K562 (cell line): ENCODE measurements around the gene VMA21. TPM values are rescaled to one million over a fixed set of nuclear protein-coding genes. Genes with fewer than 3 reads are reported as not detected.

Experiments used
- ATAC-seq: fragments of 200-7000 bp; cut with Tn5 transposase; 3 replicates; pipeline ENCODE4 v1.9.1; 2020; ENCODE audit warnings: moderate library complexity
- BruUV-seq: library from RNA; stranded (reverse); fragments of 400-500 nt; replicated peaks from 2 replicates; lab custom pipeline; 2021; lab: Mats Ljungman, UMichigan
- CTCF ChIA-PET: fragments of 300-600 bp; formaldehyde crosslinking; extraction: SDS; loops from one replicate; lab custom pipeline; 2021; ENCODE audit warnings: low intra/inter-chr PET ratio; lab: Yijun Ruan, JAX
- POLR2A ChIA-PET: fragments of 300-600, 350-650 bp; sonication (Branson Sonifier 250); formaldehyde crosslinking; extraction: SDS; loops from one replicate; lab custom pipeline; 2021; ENCODE audit warnings: antibody characterized with exemption, inconsistent platforms; lab: Yijun Ruan, JAX
- DNase-seq, 4 experiments: peaks; one replicate each; pipeline versions ENCODE4 v3.0.0 to v3.0.0-alpha.2; 2011 to 2018; ENCODE audit warnings: low spot score in 3 of 4, mixed read lengths in 3 of 4; ENCODE audit errors: extremely low read depth in 1 of 4
- FAIRE-seq: peaks from 2 replicates; lab custom pipeline; 2011; peaks lifted over from hg19 to GRCh38; lab: Jason Lieb, UNC
- H2AFZ ChIP-seq: 2 replicates; pipeline ENCODE4 v1.6.0; 2011; ENCODE audit warnings: low read depth, low read length, control low read depth, inconsistent platforms
- H3K27ac ChIP-seq: fragments of 200-600 bp; 3 replicates; pipeline ENCODE4 v1.8.0; 2011; ENCODE audit warnings: low read depth, mild to moderate bottlenecking, control low read depth, inconsistent platforms, low read length, moderate library complexity, mixed read lengths; ENCODE audit errors: extremely low read depth
- H3K27me3 ChIP-seq, 2 experiments: fragments of 300-600 bp in 1 of 2; 2 replicates in 1 of 2; 3 replicates in 1 of 2; pipeline versions ENCODE4 v1.6.0 to v1.8.0; 2011; ENCODE audit warnings: inconsistent platforms in 2 of 2, low read length in 2 of 2, mild to moderate bottlenecking in 1 of 2, mixed read lengths in 1 of 2, moderate library complexity in 1 of 2; ENCODE audit not compliant: control insufficient read depth in 2 of 2, insufficient read depth in 2 of 2
- H3K36me3 ChIP-seq: fragments of 300-600 bp; 3 replicates; pipeline ENCODE4 v1.8.0; 2011; ENCODE audit warnings: mild to moderate bottlenecking, low read length, inconsistent platforms; ENCODE audit not compliant: control insufficient read depth, insufficient read depth
- H3K4me1 ChIP-seq, 2 experiments: fragments of 200-600 bp in 1 of 2; replicated peaks in 1 of 2; 2 replicates in 1 of 2; 3 replicates in 1 of 2; pipeline versions ENCODE4 v1.5.1 to v1.8.0; 2011; ENCODE audit warnings: inconsistent platforms in 2 of 2, low read length in 2 of 2, mild to moderate bottlenecking in 1 of 2, mixed read lengths in 1 of 2, moderate library complexity in 1 of 2; ENCODE audit not compliant: control insufficient read depth in 2 of 2, insufficient read depth in 2 of 2
- H3K4me2 ChIP-seq: 2 replicates; pipeline ENCODE4 v1.6.1; 2011; ENCODE audit warnings: low read length, control low read depth, inconsistent platforms, mixed read lengths; ENCODE audit not compliant: insufficient read depth
- H3K4me3 ChIP-seq: fragments of 200-600 bp; sonication (generic), shearing (Covaris generic); 2 replicates; pipeline ENCODE4 v1.5.1; 2016; ENCODE audit warnings: control low read depth, inconsistent platforms
- H3K79me2 ChIP-seq: fragments of 200-600 bp; 3 replicates; pipeline ENCODE4 v1.8.0; 2011; ENCODE audit warnings: low read length, inconsistent platforms; ENCODE audit not compliant: control insufficient read depth, insufficient read depth
- H3K9ac ChIP-seq, 2 experiments: 2 replicates each; pipeline versions ENCODE4 v1.6.0 to v1.6.1; 2011; ENCODE audit warnings: low read depth in 2 of 2, low read length in 2 of 2, control low read depth in 1 of 2, inconsistent platforms in 1 of 2, mild to moderate bottlenecking in 1 of 2, mixed read lengths in 1 of 2; ENCODE audit not compliant: insufficient read depth in 1 of 2
- H3K9me1 ChIP-seq: one replicate; pipeline ENCODE4 v1.6.0; 2011; ENCODE audit warnings: inconsistent platforms, mild to moderate bottlenecking, low read length, moderate library complexity; ENCODE audit not compliant: control insufficient read depth, insufficient read depth
- H3K9me3 ChIP-seq: replicated peaks from 2 replicates; pipeline ENCODE4 v1.5.1; 2011; ENCODE audit warnings: low read depth, low read length, inconsistent platforms; ENCODE audit not compliant: control insufficient read depth, insufficient read depth
- H4K20me1 ChIP-seq: replicated peaks from 2 replicates; pipeline ENCODE4 v1.6.1; 2011; ENCODE audit warnings: low read length, inconsistent platforms, mixed read lengths; ENCODE audit not compliant: control insufficient read depth, insufficient read depth
- HDAC8 ChIP-seq: fragments of 450-650 bp; IDR thresholded peaks from 2 replicates; pipeline ENCODE4 v1.6.1; 2016; ENCODE audit warnings: mild to moderate bottlenecking, missing genetic modification characterization, moderate library complexity, missing compliant biosample characterization
- JUNB ChIP-seq: fragments of 450-650 bp; formaldehyde crosslinking; conservative IDR thresholded peaks from 2 replicates; pipeline ENCODE4 v1.4.0; 2020; ENCODE audit warnings: mild to moderate bottlenecking
- MNT ChIP-seq, 2 experiments: fragments of 450-650 bp; conservative IDR thresholded peaks; 2 replicates each; pipeline ENCODE4 v1.6.1; 2017; ENCODE audit warnings: mild to moderate bottlenecking in 2 of 2, moderate library complexity in 2 of 2
- NFIC ChIP-seq: fragments of 450-650 bp; IDR thresholded peaks from 2 replicates; pipeline ENCODE4 v1.6.1; 2017; ENCODE audit warnings: mild to moderate bottlenecking, inconsistent platforms
- NFRKB ChIP-seq: fragments of 450-650 bp; IDR thresholded peaks from 2 replicates; pipeline ENCODE4 v1.6.1; 2016; ENCODE audit warnings: low read depth
- PCBP2 ChIP-seq: fragments of 200-400 bp; formaldehyde crosslinking; IDR thresholded peaks from 2 replicates; pipeline ENCODE4 v1.6.1; 2018; ENCODE audit warnings: low read length, low read depth, mild to moderate bottlenecking, moderate library complexity; ENCODE audit not compliant: poor library complexity, severe bottlenecking
- ZFX ChIP-seq: sonication (generic); formaldehyde crosslinking; IDR thresholded peaks from 2 replicates; pipeline ENCODE4 v1.8.0; 2022; ENCODE audit warnings: mild to moderate bottlenecking, missing genetic modification reagents, moderate library complexity
- ZNF316 ChIP-seq: fragments of 450-650 bp; IDR thresholded peaks from 2 replicates; pipeline ENCODE4 v1.6.1; 2016
- WGBS: fragments of 100-300 bp; shearing (Covaris generic); methylation state at CpG from one replicate; pipeline ENCODE4 v1.1.6; 2016; ENCODE audit warnings: low coverage, mixed read lengths; ENCODE audit not compliant: insufficient coverage; ENCODE audit errors: missing lambda C conversion rate; 5-methylcytosine and 5-hydroxymethylcytosine counted together
- in situ Hi-C: fragments of 300-500 bp; cut with MboI; formaldehyde crosslinking; loops from 4 replicates; pipeline ENCODE4 v1.15.0; 2018; ENCODE audit warnings: inconsistent platforms, mixed read lengths
- intact Hi-C: fragments of 100-400 bp; cut with micrococcal nuclease; formaldehyde crosslinking; loops from 2 replicates; pipeline ENCODE4 v1.14.2; 2022
- polyA plus RNA-seq, 8 experiments: library from polyadenylated mRNA; depleted of rRNA in 4 of 8; stranded (reverse) in 5 of 8; unstranded in 3 of 8; fragments of >200 nt; fragmentation: Nextera tagmentation in 2 of 8; fragmentation: Illumina TruSeq in 1 of 8; extraction: Ambion mirVana in 2 of 8; extraction: Trizol in 1 of 8; gene quantifications; 2 replicates each; pipeline versions ENCODE4 v1.2.1 to v1.2.3, GENCODE V29; 2011 to 2014; ENCODE audit warnings: inconsistent platforms in 1 of 8, missing spikeins in 1 of 8
- total RNA-seq, 7 experiments: library from RNA; depleted of rRNA in 6 of 7; stranded (reverse); fragments of >200 nt in 6 of 7; fragmentation: Illumina TruSeq in 2 of 7; extraction: Trizol in 2 of 7; gene quantifications; 2 replicates each; pipeline versions ENCODE4 v1.2.1 to v1.2.3, GENCODE V29; 2011 to 2021; ENCODE audit warnings: low replicate concordance in 1 of 7
- TF ChIP-seq, protein P1 (sequence below): sonication (generic); formaldehyde crosslinking; IDR thresholded peaks from 2 replicates; pipeline ENCODE4 v1.8.1; 2023; ENCODE audit warnings: mild to moderate bottlenecking, missing genetic modification reagents

Gene VMA21
- total and polyA plus RNA-seq, 9 of the 15 experiments (the other 6 are each of a cell fraction or from before 2014, with no cell fraction given), result 17.5 to 101 (median 47.5) TPM

- TF ChIP-seq PCBP2 (no peak), HDAC8 (tag) (no peak; the same call in 1 of the 2 replicates), JUNB (CRISPR knock-in tag) (no peak), ZFX (CRISPR knock-in tag) (no peak), NFRKB (0 out of 2 replicates have a peak, but pooled peaks have one; percentile 47)
- TF ChIP-seq, protein P1, sequence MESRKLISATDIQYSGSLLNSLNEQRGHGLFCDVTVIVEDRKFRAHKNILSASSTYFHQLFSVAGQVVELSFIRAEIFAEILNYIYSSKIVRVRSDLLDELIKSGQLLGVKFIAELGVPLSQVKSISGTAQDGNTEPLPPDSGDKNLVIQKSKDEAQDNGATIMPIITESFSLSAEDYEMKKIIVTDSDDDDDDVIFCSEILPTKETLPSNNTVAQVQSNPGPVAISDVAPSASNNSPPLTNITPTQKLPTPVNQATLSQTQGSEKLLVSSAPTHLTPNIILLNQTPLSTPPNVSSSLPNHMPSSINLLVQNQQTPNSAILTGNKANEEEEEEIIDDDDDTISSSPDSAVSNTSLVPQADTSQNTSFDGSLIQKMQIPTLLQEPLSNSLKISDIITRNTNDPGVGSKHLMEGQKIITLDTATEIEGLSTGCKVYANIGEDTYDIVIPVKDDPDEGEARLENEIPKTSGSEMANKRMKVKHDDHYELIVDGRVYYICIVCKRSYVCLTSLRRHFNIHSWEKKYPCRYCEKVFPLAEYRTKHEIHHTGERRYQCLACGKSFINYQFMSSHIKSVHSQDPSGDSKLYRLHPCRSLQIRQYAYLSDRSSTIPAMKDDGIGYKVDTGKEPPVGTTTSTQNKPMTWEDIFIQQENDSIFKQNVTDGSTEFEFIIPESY, result peak; percentile 21; the same call in 1 of the 2 replicates
Measured at GRCh38 chrX:151396042-151396824, 773 bp upstream of the VMA21 start (continued).

DNA sequence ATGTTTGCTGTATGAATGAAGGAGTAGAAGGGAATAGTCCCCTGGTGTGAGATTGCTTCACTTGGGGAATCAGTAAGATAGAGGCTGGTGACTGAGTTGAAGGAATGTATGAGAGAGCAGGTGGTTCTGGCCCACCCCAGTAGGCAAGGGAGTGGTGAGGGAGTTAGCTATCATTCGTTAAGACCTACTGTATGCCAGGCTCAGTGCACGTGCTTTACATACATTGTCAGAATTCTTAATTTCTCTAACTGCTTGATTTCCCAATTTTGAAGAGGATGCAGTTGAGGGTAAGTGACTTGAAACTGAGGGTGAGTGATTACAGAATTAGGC lies 700 bp downstream of the VMA21 start:
- POLR2A ChIA-PET, result interaction anchor here (0.8 to 1.7 kb wide), 4 partner anchors 8 to 66 kb away, joined by 3 to 12 read pairs (median 6); no protein-coding TSS in a partner anchor
- FAIRE-seq, result no peak
- TF ChIP-seq NFIC, result no peak
- 0 out of 4 replicates have a peak, but pooled peaks of 1 of the 2 experiments have one; percentile 2 for TF ChIP-seq MNT (conservative IDR thresholded peaks at IDR 0.05)
- TF ChIP-seq ZNF316, result no peak

More for the DNA sequence above, 700 bp downstream of the VMA21 start:
- Histone ChIP-seq H3K9me3 (no peaks in the 10 kb centered on the region), H3K9me1 (no peaks in the 10 kb centered on the region), H3K4me1 (peaks cover 11 to 14% of the 10 kb centered on the region in 2 experiments; a peak in 4 of 5 replicates), H2AFZ (peak overlapping the region; percentile 76; the same call in 1 of the 2 replicates), H3K36me3 (peaks cover 32% of the 10 kb centered on the region), H3K27me3 (no peaks in the 10 kb centered on the region), H3K79me2 (peaks cover 63% of the 10 kb centered on the region), H4K20me1 (peaks cover 16% of the 10 kb centered on the region), H3K4me2 (peak overlapping the region; percentile 95), H3K4me3 (peak overlapping the region; percentile 98), H3K9ac (peak overlapping the region; percentile 98 to 100), H3K27ac (peak overlapping the region; percentile 95)
- DNase-seq (peak; percentile 7 to 29 (median 17)), ATAC-seq (peak; percentile 64)
- intact Hi-C loops (no loop called here), in situ Hi-C loops (no loop called here)
- CTCF ChIA-PET, result no interaction called here
- WGBS, result 0% methylated on average over 2 of the region's 2 CpGs
- TSS peak; percentile 41 for BruUV-seq
